ENCODE measurements around the gene RILPL1. TPM values are rescaled to one million over a fixed set of nuclear protein-coding genes. Genes with fewer than 3 reads are reported as not detected.

RILPL1 gene
- total and polyA plus RNA-seq, 9 of the 15 experiments (the other 6 are each of a cell fraction or from before 2014, with no cell fraction given), result 0.25 to 10.6 (median 8.6) TPM

- TF ChIP-seq CHD7 (IDR thresholded peaks at IDR 0.05; ENCODE audit: low read depth, low read length) (no peak), HDAC2 (IDR thresholded peaks at IDR 0.05) (no peak), SRSF9 (IDR thresholded peaks at IDR 0.05; ENCODE audit: borderline replicate concordance, low read depth, low read length) (no peak), KLF13 (tag; IDR thresholded peaks at IDR 0.05; ENCODE audit: borderline replicate concordance, low read depth) (peak; percentile 26; the same call in 1 of the 2 replicates), ZNF134 (CRISPR knock-in tag; conservative IDR thresholded peaks at IDR 0.05) (no peak), TFAM (CRISPR knock-in tag; conservative IDR thresholded peaks at IDR 0.05) (no peak), GABPB1 (CRISPR knock-in tag; IDR thresholded peaks at IDR 0.05) (peak; percentile 87), SNIP1 (IDR thresholded peaks at IDR 0.05; ENCODE audit: low read depth) (no peak), MTA2 (IDR thresholded peaks at IDR 0.05; ENCODE audit: low read depth) (no peak; the same call in 1 of the 2 replicates), PRMT5 (CRISPR knock-in tag; IDR thresholded peaks at IDR 0.05) (no peak), ZNF511 (CRISPR knock-in tag; IDR thresholded peaks at IDR 0.05) (no peak; the same call in 1 of the 2 replicates)
- TF ChIP-seq, protein P1, sequence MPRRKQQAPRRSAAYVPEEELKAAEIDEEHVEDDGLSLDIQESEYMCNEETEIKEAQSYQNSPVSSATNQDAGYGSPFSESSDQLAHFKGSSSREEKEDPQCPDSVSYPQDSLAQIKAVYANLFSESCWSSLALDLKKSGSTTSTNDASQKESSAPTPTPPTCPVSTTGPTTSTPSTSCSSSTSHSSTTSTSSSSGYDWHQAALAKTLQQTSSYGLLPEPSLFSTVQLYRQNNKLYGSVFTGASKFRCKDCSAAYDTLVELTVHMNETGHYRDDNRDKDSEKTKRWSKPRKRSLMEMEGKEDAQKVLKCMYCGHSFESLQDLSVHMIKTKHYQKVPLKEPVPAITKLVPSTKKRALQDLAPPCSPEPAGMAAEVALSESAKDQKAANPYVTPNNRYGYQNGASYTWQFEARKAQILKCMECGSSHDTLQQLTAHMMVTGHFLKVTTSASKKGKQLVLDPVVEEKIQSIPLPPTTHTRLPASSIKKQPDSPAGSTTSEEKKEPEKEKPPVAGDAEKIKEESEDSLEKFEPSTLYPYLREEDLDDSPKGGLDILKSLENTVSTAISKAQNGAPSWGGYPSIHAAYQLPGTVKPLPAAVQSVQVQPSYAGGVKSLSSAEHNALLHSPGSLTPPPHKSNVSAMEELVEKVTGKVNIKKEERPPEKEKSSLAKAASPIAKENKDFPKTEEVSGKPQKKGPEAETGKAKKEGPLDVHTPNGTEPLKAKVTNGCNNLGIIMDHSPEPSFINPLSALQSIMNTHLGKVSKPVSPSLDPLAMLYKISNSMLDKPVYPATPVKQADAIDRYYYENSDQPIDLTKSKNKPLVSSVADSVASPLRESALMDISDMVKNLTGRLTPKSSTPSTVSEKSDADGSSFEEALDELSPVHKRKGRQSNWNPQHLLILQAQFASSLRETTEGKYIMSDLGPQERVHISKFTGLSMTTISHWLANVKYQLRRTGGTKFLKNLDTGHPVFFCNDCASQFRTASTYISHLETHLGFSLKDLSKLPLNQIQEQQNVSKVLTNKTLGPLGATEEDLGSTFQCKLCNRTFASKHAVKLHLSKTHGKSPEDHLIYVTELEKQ (CRISPR knock-in tag; IDR thresholded peaks at IDR 0.05), result no peak
Measured at GRCh38 chr12:123436017-123436964, 97.2 kb downstream of the RILPL1 start, which contains the start of gene RILPL2 (continued).

Data from K562 (cell line).